ENCODE measurements around the gene PAXX. TPM values are rescaled to one million over a fixed set of nuclear protein-coding genes. Genes with fewer than 3 reads are reported as not detected.

PAXX gene
- total RNA-seq, 4 donors from 2014 or later, result 5.1 to 30.6 (median 26.9) TPM

- TF ChIP-seq CTCF (IDR thresholded peaks at IDR 0.05; ENCODE audit: low read depth), result no peak
Observed at GRCh38 chr9:137012694-137013570, 20.7 kb downstream of the PAXX start.

GRCh38 chr9:137013571-137013940 lies 21.3 kb downstream of the PAXX start:
- TF ChIP-seq CTCF (IDR thresholded peaks at IDR 0.05; ENCODE audit: low read depth), result no peak

GRCh38 chr9:137014166-137014565 lies 21.9 kb downstream of the PAXX start:
- TF ChIP-seq CTCF (IDR thresholded peaks at IDR 0.05; ENCODE audit: low read depth), result no peak

- no peak for TF ChIP-seq CTCF (IDR thresholded peaks at IDR 0.05; ENCODE audit: low read depth)
Observed at GRCh38 chr9:137014776-137015539, 22.7 kb downstream of the PAXX start.

GRCh38 chr9:137015540-137015930 lies 23.3 kb downstream of the PAXX start:
- no peak for TF ChIP-seq CTCF (IDR thresholded peaks at IDR 0.05; ENCODE audit: low read depth)

GRCh38 chr9:137015976-137016375 lies 23.8 kb downstream of the PAXX start:
- TF ChIP-seq CTCF (IDR thresholded peaks at IDR 0.05; ENCODE audit: low read depth), result no peak

GRCh38 chr9:137016436-137016835 lies 24.2 kb downstream of the PAXX start:
- no peak for TF ChIP-seq CTCF (IDR thresholded peaks at IDR 0.05; ENCODE audit: low read depth)

Data from subcutaneous adipose tissue (tissue), 4 donors.